Measurements from ENCODE around the gene JSRP1. TPM values are rescaled to one million over a fixed set of nuclear protein-coding genes. Genes with fewer than 3 reads are reported as not detected.
"Not testable (repeated sequence)": the region's sequence is repeated elsewhere in the genome, so short reads cannot be mapped to it uniquely, and the experiment has no call there.

Gene JSRP1
- total RNA-seq, 1 donor from 2014 or later, result 0.49 TPM

DNA sequence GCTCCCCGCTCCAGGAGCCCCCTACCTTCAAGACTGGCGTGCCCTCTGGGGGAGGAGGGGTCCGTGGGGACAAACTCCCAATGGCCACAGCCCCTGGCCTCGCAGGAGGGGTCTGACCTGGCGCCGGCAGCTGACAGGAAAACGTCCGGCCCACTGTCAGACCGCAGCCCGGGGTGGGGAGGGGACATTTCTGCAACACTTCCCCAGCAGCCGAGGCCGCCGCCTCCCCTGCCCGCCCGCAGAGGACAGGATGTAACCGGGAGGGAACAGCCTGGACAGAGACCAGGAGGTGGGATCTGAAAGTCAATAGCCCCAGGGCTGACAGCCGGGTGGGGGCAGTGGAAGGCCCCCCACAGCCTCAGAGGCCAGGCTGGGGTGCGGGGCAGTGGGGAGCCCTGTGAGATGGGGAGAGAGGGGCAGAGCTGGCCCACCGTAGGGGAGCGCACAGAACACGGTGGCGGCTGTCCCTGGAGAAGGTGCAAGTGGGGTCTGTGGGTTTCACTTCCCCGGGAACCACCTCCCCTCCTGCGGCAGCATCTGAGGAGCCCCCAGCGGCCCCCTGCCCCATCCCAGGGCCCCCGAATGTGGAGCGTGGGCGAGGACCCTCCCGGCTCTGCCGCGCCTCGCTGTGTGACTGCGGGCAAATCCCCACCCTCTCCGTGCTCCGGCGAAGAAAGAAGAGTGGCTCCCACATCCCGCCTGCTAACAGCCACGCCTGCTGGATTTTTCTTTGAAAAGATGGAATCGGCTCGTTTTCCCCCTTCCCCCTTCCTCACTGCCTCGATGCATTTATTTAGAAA lies 26.0 kb upstream of the JSRP1 start, which contains the start of gene PEAK3:
Gene PEAK3, minus strand, starts transcription at position 114 of the 800 bp plus-strand sequence. CDS start 1,244 bp downstream, outside the sequence.
- DNase-seq (ENCODE audit: low spot score), result peak; percentile 75

GRCh38 chr19:2281265-2282061 lies 25.2 kb upstream of the JSRP1 start:
- DNase-seq (ENCODE audit: low spot score), result not testable (repeated sequence)

GRCh38 chr19:2280633-2281264 lies 24.5 kb upstream of the JSRP1 start:
- no peak for DNase-seq (ENCODE audit: low spot score)

DNA sequence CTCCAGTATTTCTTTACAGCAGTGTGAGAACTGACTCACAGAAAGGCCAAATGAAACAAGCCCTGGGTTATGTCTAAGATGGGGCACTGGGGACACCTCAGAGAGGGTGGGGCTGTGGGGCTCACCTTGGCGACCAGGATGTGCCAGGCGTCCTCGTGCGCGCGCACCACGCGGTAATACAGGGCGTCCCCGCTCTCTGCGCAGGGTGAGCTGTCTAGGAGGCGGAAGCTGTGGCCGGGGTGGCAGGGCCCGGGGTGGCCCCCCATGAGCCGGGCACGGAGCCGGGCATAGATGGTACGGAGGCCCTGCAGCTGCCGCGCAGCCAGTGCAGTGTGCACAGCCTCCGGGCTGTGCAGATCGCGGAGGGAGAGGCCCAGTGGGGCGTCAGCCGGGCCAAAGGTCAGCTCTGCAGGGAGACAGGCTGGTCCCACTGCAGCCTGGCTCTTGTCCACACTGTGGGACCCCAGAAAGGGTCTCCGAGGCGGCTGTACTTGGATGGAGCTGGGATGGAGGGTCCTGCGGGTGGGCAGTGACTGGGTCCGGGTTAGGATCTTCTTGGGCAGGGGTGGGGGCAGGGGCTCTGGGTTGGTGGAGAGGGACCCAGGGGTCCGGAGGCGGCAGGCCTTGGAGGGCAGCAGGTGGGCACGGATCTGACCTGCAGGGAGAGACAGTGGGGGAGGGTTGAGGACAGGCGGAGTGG lies 22.4 kb upstream of the JSRP1 start:
- DNase-seq (ENCODE audit: low spot score), result no peak

DNA sequence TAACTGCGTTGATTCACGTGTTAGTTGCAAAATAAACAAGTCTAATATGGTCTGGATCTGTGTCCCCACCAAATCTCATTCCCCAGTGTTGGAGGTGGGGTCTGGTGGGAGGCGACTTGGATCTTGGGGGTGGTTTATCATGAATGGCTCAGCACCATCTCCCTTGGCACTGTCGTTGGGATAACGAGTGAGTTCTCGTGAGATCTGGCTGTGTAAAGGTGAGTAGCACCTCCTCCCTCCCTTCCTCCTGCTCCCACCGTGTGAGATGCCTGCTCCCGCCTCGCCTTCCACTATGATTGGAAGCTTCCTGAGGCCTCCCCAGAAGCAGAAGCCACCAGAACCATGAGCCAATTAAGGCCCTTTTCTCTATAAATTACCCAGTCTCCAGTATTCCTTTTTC lies 20.9 kb upstream of the JSRP1 start:
- no peak for DNase-seq (ENCODE audit: low spot score)

- DNase-seq (ENCODE audit: low spot score), result no peak
Observed at GRCh38 chr19:2276429-2276986, 20.3 kb upstream of the JSRP1 start.

DNA sequence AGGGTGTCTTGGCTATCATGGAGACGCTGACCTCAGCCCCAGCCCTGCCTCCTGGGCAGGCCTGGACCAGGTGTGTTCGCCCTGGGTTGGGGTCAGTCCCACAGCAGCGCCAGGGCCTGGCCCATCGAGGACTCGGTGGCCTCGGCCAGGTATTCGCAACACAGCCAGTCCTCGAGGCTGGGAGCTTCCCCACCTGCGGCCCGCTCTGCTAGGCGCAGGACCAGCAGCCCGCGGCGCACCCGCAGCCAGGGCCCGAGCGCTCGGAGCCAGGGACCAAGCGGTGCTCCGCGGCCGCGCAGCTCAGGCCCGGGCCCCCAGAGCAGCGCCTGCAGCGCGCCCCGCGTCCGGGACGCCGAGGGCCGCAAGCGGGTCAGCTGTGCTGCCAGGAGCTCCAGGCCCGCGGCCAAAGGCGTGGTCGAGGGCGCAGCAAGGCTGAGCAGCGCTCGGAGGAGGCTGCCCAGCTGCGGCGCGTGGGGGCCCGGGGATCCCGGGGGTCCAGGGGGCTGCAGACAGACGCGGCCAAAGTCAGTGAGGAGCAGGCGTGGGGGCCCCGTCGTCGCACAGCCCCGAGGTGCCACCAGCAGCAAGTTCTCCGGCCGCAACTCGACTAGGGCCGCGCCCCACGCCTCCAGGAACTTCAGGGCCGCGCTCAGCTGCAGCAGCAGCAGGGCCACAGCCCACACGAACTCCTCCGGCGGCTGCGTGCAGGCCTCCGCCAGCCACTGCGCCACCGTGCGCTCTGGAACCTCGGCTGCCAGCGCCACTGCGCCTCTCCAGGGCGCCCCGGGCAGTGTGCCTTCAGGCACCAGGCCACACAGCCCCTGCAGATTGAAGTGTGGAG lies 19.6 kb upstream of the JSRP1 start:
- no peak for DNase-seq (ENCODE audit: low spot score)

GRCh38 chr19:2274931-2275535 lies 18.8 kb upstream of the JSRP1 start:
- peak; percentile 71 for DNase-seq (ENCODE audit: low spot score)

DNA sequence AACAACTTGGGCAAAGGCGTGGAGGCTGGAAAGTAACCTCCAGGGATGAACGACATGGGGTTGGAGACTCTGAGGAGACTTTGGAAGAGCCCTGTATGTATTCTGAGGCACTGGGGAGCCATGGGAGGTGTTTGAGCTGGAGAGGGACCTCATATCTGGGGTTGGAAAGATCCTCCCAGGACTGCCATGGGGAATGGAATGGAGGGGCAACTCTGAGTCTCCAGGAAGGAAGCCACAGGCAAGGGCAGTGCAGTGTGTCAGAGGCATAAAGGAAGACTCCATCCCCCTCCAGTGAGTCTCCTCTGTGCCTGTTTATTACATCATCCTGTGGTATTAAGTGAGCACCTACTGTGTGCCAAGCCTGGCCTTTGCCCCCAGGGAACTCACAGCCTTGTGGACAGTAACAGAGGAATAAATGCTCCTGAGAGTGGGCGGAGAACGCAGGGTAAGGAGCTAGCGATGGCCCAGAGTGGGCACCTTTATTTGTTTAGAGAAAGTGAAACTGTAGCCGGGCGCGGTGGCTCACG lies 18.0 kb upstream of the JSRP1 start:
- DNase-seq (ENCODE audit: low spot score), result peak; percentile 36

DNA sequence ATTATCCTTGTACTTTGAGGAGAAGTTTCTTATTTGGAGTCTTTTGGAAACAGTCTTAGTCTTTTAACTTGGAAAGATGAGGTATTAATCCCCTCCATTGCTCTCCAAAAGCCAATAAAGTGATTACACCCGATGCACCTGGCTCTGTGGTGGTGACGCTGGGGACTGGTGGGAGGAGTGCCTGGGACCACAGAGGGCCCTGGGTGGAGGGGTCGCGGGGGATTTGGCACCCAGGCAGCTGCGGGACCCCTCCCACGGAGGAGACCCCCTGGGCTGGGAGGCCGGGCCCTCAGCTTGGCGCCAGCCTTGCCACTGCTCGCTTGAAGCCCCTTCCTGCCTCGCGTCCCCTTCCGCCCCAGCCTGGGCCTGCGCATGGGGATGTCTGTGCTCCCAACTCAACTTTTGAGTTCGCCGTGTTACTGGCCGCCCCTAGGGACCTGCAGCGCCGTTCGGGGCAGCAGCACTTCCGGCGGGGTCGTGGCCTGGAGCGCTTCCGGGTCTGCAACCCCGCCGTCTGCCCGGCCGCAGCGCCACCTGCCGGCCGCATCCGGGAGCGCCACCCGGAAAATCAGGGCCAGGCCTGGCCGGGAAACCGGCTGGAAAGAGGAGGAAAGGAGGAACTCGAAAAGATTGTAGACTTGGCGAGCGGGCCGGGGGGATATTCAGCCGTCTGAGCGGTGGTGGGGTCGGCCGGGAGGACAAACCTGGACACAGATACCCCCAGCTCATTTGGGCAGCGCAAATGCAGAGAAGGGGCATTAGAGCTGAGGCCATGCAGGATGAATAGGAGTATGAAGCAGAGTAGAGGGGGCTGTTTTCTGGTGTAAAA lies 17.4 kb upstream of the JSRP1 start:
- peak; percentile 76 for DNase-seq (ENCODE audit: low spot score)

- DNase-seq (ENCODE audit: low spot score), result no peak
Observed at GRCh38 chr19:2271234-2272103, 15.3 kb upstream of the JSRP1 start.

GRCh38 chr19:2270423-2271233 lies 14.4 kb upstream of the JSRP1 start:
- peak; percentile 90 for DNase-seq (ENCODE audit: low spot score)

- DNase-seq (ENCODE audit: low spot score), result no peak
Observed at GRCh38 chr19:2270157-2270422, 13.9 kb upstream of the JSRP1 start.

DNA sequence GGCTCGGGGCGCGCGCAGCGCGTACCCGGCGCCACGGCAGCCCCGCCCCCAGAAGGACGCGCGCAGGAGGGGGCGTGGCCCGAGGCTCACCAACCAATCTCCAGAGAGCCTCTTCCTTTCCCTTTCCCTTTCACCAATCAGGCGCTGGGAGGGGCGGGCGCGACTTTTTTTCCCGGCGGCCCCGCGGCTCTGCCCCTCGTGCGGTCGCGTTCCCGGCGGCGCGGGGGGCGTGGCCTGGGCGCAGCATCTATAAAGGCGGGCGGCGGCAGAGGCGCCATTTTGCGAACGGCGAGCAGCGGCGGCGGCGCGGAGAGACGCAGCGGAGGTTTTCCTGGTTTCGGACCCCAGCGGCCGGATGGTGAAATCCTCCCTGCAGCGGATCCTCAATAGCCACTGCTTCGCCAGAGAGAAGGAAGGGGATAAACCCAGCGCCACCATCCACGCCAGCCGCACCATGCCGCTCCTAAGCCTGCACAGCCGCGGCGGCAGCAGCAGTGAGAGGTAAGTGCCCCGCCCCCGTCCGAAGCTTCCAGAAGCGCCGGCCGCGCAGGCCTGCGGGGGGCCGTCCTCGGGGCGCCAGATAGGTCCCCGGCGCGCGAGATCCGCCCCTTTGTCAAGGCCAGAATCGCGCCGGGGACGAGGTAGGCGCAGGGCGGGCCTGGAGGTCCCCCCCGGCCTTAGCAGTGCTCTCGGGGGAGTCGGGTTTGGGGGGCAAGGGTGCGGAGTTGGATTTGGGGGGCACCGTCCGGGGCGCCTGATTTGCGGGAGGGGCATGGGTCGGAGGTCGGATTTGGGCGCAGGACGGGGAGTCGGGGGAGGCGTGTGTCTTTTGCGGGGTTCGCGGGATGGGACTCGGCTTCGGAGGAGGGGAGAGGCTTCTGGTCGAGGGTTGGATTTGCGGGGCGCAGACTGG lies 13.3 kb upstream of the JSRP1 start:
- DNase-seq (ENCODE audit: low spot score), result peak; percentile 99

- no peak for DNase-seq (ENCODE audit: low spot score)
Observed at GRCh38 chr19:2268861-2269243, 12.6 kb upstream of the JSRP1 start.

- no peak for DNase-seq (ENCODE audit: low spot score)
Observed at GRCh38 chr19:2268480-2268830, 12.2 kb upstream of the JSRP1 start.

All from ureter (tissue), 1 donor.